ENCODE results near the gene ATP6V0A4.

The ATP6V0A4 gene

GRCh38 chr7:138656952-138657351 is 141.0 kb downstream of the ATP6V0A4 start:
- no peak for DNase-seq

All from SHP77 (cell line).